Endothelial cell of umbilical vein (primary cell): Measurements from ENCODE around the gene PPP2R2C. TPM values are rescaled to one million over a fixed set of nuclear protein-coding genes. Genes with fewer than 3 reads are reported as not detected.

Source experiments
- BruUV-seq: library from RNA; stranded (reverse); fragments of 400-500 nt; replicated peaks from 2 replicates; lab custom pipeline; 2021; lab: Mats Ljungman, UMichigan
- CTCF ChIA-PET: fragments of 300-600, 350-600 bp; sonication (Branson Sonifier 250); formaldehyde crosslinking; loops from one replicate; lab custom pipeline; 2021; ENCODE audit warnings: antibody characterized with exemption, inconsistent platforms; lab: Charles Lee
- POLR2A ChIA-PET: fragments of 300-600, 350-600 bp; sonication (Branson Sonifier 250); formaldehyde crosslinking; loops from one replicate; lab custom pipeline; 2021; ENCODE audit warnings: antibody characterized with exemption, inconsistent platforms; lab: Charles Lee
- DNase-seq: peaks from one replicate; pipeline ENCODE4 v3.0.0-alpha.2; 2011; ENCODE audit warnings: low read depth, low spot score
- FAIRE-seq: peaks from 2 replicates; lab custom pipeline; 2011; peaks lifted over from hg19 to GRCh38; lab: Jason Lieb, UNC
- H2AFZ ChIP-seq: 2 replicates; pipeline ENCODE4 v1.6.0; 2012; ENCODE audit warnings: low read depth, low read length, control low read depth, inconsistent platforms
- H3K27ac ChIP-seq: 2 replicates; pipeline ENCODE4 v1.5.1; 2011; ENCODE audit warnings: low read depth, mild to moderate bottlenecking, control low read depth, low read length, moderate library complexity; ENCODE audit not compliant: insufficient read depth
- H3K27me3 ChIP-seq, 2 experiments: 2 replicates each; pipeline versions ENCODE4 v1.6.0 to v1.6.1; 2011; ENCODE audit warnings: low read length in 2 of 2, mixed read lengths in 1 of 2; ENCODE audit not compliant: control insufficient read depth in 2 of 2, insufficient read depth in 2 of 2
- H3K36me3 ChIP-seq, 2 experiments: 2 replicates in 1 of 2; 3 replicates in 1 of 2; pipeline ENCODE4 v1.5.1; 2011; ENCODE audit warnings: low read length in 2 of 2, mild to moderate bottlenecking in 1 of 2, moderate library complexity in 1 of 2; ENCODE audit not compliant: control insufficient read depth in 2 of 2, insufficient read depth in 2 of 2; ENCODE audit errors: extremely low read depth in 1 of 2
- H3K4me1 ChIP-seq: 3 replicates; pipeline ENCODE4 v1.5.1; 2011; ENCODE audit warnings: mild to moderate bottlenecking, low read length; ENCODE audit not compliant: control insufficient read depth, insufficient read depth; ENCODE audit errors: extremely low read depth
- H3K4me2 ChIP-seq: 2 replicates; pipeline ENCODE4 v1.6.1; 2011; ENCODE audit warnings: low read length, control low read depth, mixed read lengths; ENCODE audit not compliant: insufficient read depth
- H3K4me3 ChIP-seq, 3 experiments: fragments of 200-600 bp in 1 of 3; sonication (generic), shearing (Covaris generic) in 1 of 3; replicated peaks in 1 of 3; 2 replicates each; pipeline ENCODE4 v1.5.1; 2011 to 2016; ENCODE audit warnings: control low read depth in 3 of 3, low read length in 3 of 3, mild to moderate bottlenecking in 2 of 3, inconsistent platforms in 1 of 3, low read depth in 1 of 3, moderate library complexity in 1 of 3; ENCODE audit not compliant: insufficient read depth in 1 of 3
- H3K79me2 ChIP-seq: 2 replicates; pipeline ENCODE4 v1.6.0; 2012; ENCODE audit warnings: low read length, inconsistent platforms; ENCODE audit not compliant: control insufficient read depth, insufficient read depth
- H3K9ac ChIP-seq: replicated peaks from 2 replicates; pipeline ENCODE3; 2011; ENCODE audit warnings: low read length, control low read depth; ENCODE audit not compliant: insufficient read depth; ENCODE audit errors: extremely low read depth
- H3K9me1 ChIP-seq: replicated peaks from 3 replicates; pipeline ENCODE4 v1.6.0; 2011; ENCODE audit warnings: mild to moderate bottlenecking, low read length; ENCODE audit not compliant: control insufficient read depth, insufficient read depth; ENCODE audit errors: extremely low read depth
- H3K9me3 ChIP-seq: replicated peaks from 2 replicates; pipeline ENCODE4 v1.5.1; 2012; ENCODE audit warnings: low read length, inconsistent platforms; ENCODE audit not compliant: control insufficient read depth, insufficient read depth
- H4K20me1 ChIP-seq: replicated peaks from 2 replicates; pipeline ENCODE3; 2011; ENCODE audit warnings: mild to moderate bottlenecking, low read length; ENCODE audit not compliant: control insufficient read depth, insufficient read depth; ENCODE audit errors: extremely low read depth
- CTCF ChIP-seq, 2 donors: IDR thresholded peaks; 1 replicate in 1 of 2; 2 replicates in 1 of 2; pipeline ENCODE4 v1.5.1; 2011; ENCODE audit warnings: low read length in 2 of 2, mild to moderate bottlenecking in 2 of 2, moderate library complexity in 2 of 2, control low read depth in 1 of 2, inconsistent platforms in 1 of 2, low read depth in 1 of 2; ENCODE audit not compliant: insufficient read depth in 1 of 2; ENCODE audit errors: extremely low read depth in 1 of 2
- EZH2 ChIP-seq: IDR thresholded peaks from 2 replicates; pipeline ENCODE4 v1.6.1; 2012; ENCODE audit warnings: borderline replicate concordance, low read depth, mild to moderate bottlenecking, moderate library complexity, low read length, inconsistent platforms; ENCODE audit not compliant: severe bottlenecking
- FOS ChIP-seq: IDR thresholded peaks from 2 replicates; pipeline ENCODE4 v1.6.1; 2011; ENCODE audit warnings: mild to moderate bottlenecking, low read length, moderate library complexity, borderline replicate concordance; ENCODE audit not compliant: insufficient read depth
- GATA2 ChIP-seq: IDR thresholded peaks from 2 replicates; pipeline ENCODE4 v1.7.0; 2011; ENCODE audit warnings: low read depth, mild to moderate bottlenecking, moderate library complexity, mixed read lengths, low read length; ENCODE audit not compliant: insufficient read length, insufficient read depth
- JUN ChIP-seq: IDR thresholded peaks from 2 replicates; pipeline ENCODE4 v1.6.1; 2011; ENCODE audit warnings: borderline replicate concordance, low read depth; ENCODE audit not compliant: insufficient read length, insufficient read depth
- MAX ChIP-seq: IDR thresholded peaks from 2 replicates; pipeline ENCODE4 v1.6.1; 2011; ENCODE audit not compliant: insufficient read depth, insufficient read length
- MYC ChIP-seq: IDR thresholded peaks from one replicate; pipeline ENCODE4 v1.6.1; 2011; ENCODE audit warnings: mild to moderate bottlenecking, low read depth, low read length
- POLR2A ChIP-seq: IDR thresholded peaks from 2 replicates; pipeline ENCODE4 v1.6.1; 2012; ENCODE audit warnings: low read depth, mild to moderate bottlenecking, control low read depth, low read length
- POLR2AphosphoS5 ChIP-seq: IDR thresholded peaks from 2 replicates; pipeline ENCODE4 v1.6.1; 2012; ENCODE audit warnings: low read depth, mild to moderate bottlenecking, control low read depth, low read length, moderate library complexity; ENCODE audit not compliant: insufficient read depth
- dilution Hi-C: fragments of 300-500 bp; cut with MboI; formaldehyde crosslinking; loops from one replicate; pipeline ENCODE4 v1.15.0; 2019; ENCODE audit warnings: low sequenced_read_pairs; ENCODE audit not compliant: extremely low pct_ligation_motif_present
- intact Hi-C: fragments of 100-400 bp; cut with micrococcal nuclease; formaldehyde crosslinking; loops from one replicate; pipeline ENCODE4 v1.10.0; 2022
- polyA plus RNA-seq, 4 experiments: library from polyadenylated mRNA; depleted of rRNA in 3 of 4; stranded (reverse) in 3 of 4; unstranded in 1 of 4; fragments of >200 nt; gene quantifications; 2 replicates each; pipeline versions ENCODE4 v1.2.1 to v1.2.3, GENCODE V29; 2011 to 2012; ENCODE audit warnings: missing spikeins in 1 of 4
- total RNA-seq: library from RNA; stranded (reverse); gene quantifications from 2 replicates; pipeline ENCODE4 v1.2.3, GENCODE V29; 2021

PPP2R2C gene
- total and polyA plus RNA-seq, 2 donors (not counting 3 experiments of a cell fraction or from before 2014, with no cell fraction given), result 0.03 to 0.09 TPM

- dilution Hi-C loops (no loop called here), intact Hi-C loops (no loop called here)
- BruUV-seq, result no TSS peak
- H3K9me3 ChIP-seq, result no peaks in the 10 kb centered on the region
- no peak overlapping the region for H2AFZ ChIP-seq
- POLR2A ChIA-PET, result no interaction called here
- no peaks in the 10 kb centered on the region for H3K27me3 ChIP-seq
- H3K4me3 ChIP-seq, result no peak overlapping the region
- no peaks in the 10 kb centered on the region for H3K36me3 ChIP-seq
- TF ChIP-seq CTCF (IDR thresholded peaks at IDR 0.05; ENCODE audit: extremely low read depth in 1 of 2, insufficient read depth in 1 of 2, low read depth in 1 of 2, low read length in 2 of 2) (no peak), POLR2AphosphoS5 (no peak)
- H3K79me2 ChIP-seq, result no peaks in the 10 kb centered on the region
- no peak for DNase-seq
- H4K20me1 ChIP-seq, result no peaks in the 10 kb centered on the region
- CTCF ChIA-PET, result interaction anchor here (1.2 kb wide), 1 partner anchor 176 kb away, joined by 3 read pairs; no protein-coding TSS in a partner anchor
- no peak overlapping the region for H3K4me2 ChIP-seq
- FAIRE-seq, result no peak
- no peaks in the 10 kb centered on the region for H3K4me1 ChIP-seq
- no peaks in the 10 kb centered on the region for H3K9me1 ChIP-seq
- H3K9ac ChIP-seq, result no peak overlapping the region
- no peak overlapping the region for H3K27ac ChIP-seq
Observed at GRCh38 chr4:6426571-6427438, 45.6 kb downstream of the PPP2R2C start.

GRCh38 chr4:6425911-6426310 is 46.5 kb downstream of the PPP2R2C start:
- H3K4me1 ChIP-seq, result no peaks in the 10 kb centered on the region
- ChIA-PET POLR2A (no interaction called here), CTCF (interaction anchor here (1.2 kb wide), 1 partner anchor 175 kb away, joined by 3 read pairs; no protein-coding TSS in a partner anchor)
- no peaks in the 10 kb centered on the region for H3K36me3 ChIP-seq
- dilution Hi-C loops, result no loop called here
- no peak for FAIRE-seq
- TF ChIP-seq GATA2 (no peak), MAX (no peak), MYC (no peak), CTCF (IDR thresholded peaks at IDR 0.05; ENCODE audit: extremely low read depth in 1 of 2, insufficient read depth in 1 of 2, low read depth in 1 of 2, low read length in 2 of 2) (no peak), POLR2A (no peak), EZH2 (no peak), POLR2AphosphoS5 (no peak), JUN (no peak), FOS (no peak)
- H3K4me2 ChIP-seq, result no peak overlapping the region
- no peaks in the 10 kb centered on the region for H3K9me3 ChIP-seq
- H4K20me1 ChIP-seq, result no peaks in the 10 kb centered on the region
- no peaks in the 10 kb centered on the region for H3K27me3 ChIP-seq
- BruUV-seq, result no TSS peak
- no peak overlapping the region for H3K27ac ChIP-seq
- no peaks in the 10 kb centered on the region for H3K9me1 ChIP-seq
- no peak overlapping the region for H3K9ac ChIP-seq
- H2AFZ ChIP-seq, result no peak overlapping the region
- no peaks in the 10 kb centered on the region for H3K79me2 ChIP-seq
- no peak for DNase-seq
- intact Hi-C loops, result no loop called here
- H3K4me3 ChIP-seq, result no peak overlapping the region
